Testis (tissue), 3 donors: Measurements from ENCODE around the gene WNK1. TPM values are rescaled to one million over a fixed set of nuclear protein-coding genes. Genes with fewer than 3 reads are reported as not detected.
"Not testable (repeated sequence)": the region's sequence is repeated elsewhere in the genome, so short reads cannot be mapped to it uniquely, and the experiment has no call there.

Experiments used
- DNase-seq: peaks from one replicate; pipeline ENCODE4 v3.0.0-alpha.2; 2019
- H3K27ac ChIP-seq, 2 donors: fragments of 200-600 bp; sonication (generic); one replicate each; pipeline ENCODE4 v1.5.1; 2019
- H3K27me3 ChIP-seq: fragments of 200-600 bp; sonication (generic); one replicate; pipeline ENCODE4 v1.5.1; 2019
- H3K36me3 ChIP-seq: fragments of 200-600 bp; sonication (generic); one replicate; pipeline ENCODE4 v1.5.1; 2017; ENCODE audit warnings: low read depth; ENCODE audit errors: missing control alignments
- H3K4me1 ChIP-seq: fragments of 200-600 bp; sonication (generic); one replicate; pipeline ENCODE4 v1.5.1; 2019
- H3K4me3 ChIP-seq, 2 donors: fragments of 200-600 bp; sonication (generic); one replicate each; pipeline ENCODE4 v1.5.1; 2017 to 2019
- H3K9me3 ChIP-seq: fragments of 200-600 bp; sonication (generic); one replicate; pipeline ENCODE4 v1.5.1; 2017
- CTCF ChIP-seq, 3 experiments: fragments of 450-650 bp in 2 of 3; fragments of 200-600 bp in 1 of 3; sonication (generic) in 1 of 3; IDR thresholded peaks; one replicate each; pipeline ENCODE4 v1.5.1; 2016 to 2019; ENCODE audit warnings: antibody characterized with exemption in 3 of 3, mild to moderate bottlenecking in 2 of 3, moderate library complexity in 1 of 3
- POLR2A ChIP-seq: fragments of 450-650 bp; IDR thresholded peaks from one replicate; pipeline ENCODE4 v1.6.1; 2017; ENCODE audit warnings: antibody characterized with exemption, mild to moderate bottlenecking, moderate library complexity
- WGBS, 2 donors: methylation state at CpG; one replicate each; pipeline ENCODE4 v1.1.5; 2018; 5-methylcytosine and 5-hydroxymethylcytosine counted together
- intact Hi-C: fragments of 100-400 bp; cut with DNase I; formaldehyde crosslinking; loops from one replicate; pipeline ENCODE4 v1.15.1; 2023; ENCODE audit warnings: low total_unique reads
- polyA plus RNA-seq: library from polyadenylated mRNA; stranded (reverse); fragments of 350-450 nt; fragmentation: Illumina TruSeq; extraction: RNeasy Lipid Tissue Mini Kit (QIAGEN cat#74804); gene quantifications from one replicate; pipeline ENCODE4 v1.2.3, GENCODE V29; 2014; ENCODE audit warnings: low read depth, low replicate concordance; ENCODE audit not compliant: insufficient read depth
- total RNA-seq, 2 donors: library from RNA; depleted of rRNA; stranded (reverse); fragments of >200 nt; gene quantifications; one replicate each; pipeline ENCODE4 v1.2.3, GENCODE V29; 2016

The WNK1 gene
- total and polyA plus RNA-seq, 3 donors from 2014 or later: 152 to 276 (median 259) TPM

- no peak overlapping the region for H3K27ac ChIP-seq
- intact Hi-C loops: no loop called here
Observed at GRCh38 chr12:848882-849527, 96.6 kb downstream of the WNK1 start.

GRCh38 chr12:849733-850437 lies 97.5 kb downstream of the WNK1 start:
- H3K27ac ChIP-seq, H3K27me3 ChIP-seq, H3K9me3 ChIP-seq, H3K36me3 ChIP-seq, DNase-seq, intact Hi-C loops, H3K4me3 ChIP-seq: not testable (repeated sequence)
- 83 to 91% methylated on average over 3 of the region's 4 CpGs for WGBS, 2 donors
- H3K4me1 ChIP-seq: peaks cover 14% of the 10 kb centered on the region

More at GRCh38 chr12:848882-849527, 96.6 kb downstream of the WNK1 start:
- no peaks in the 10 kb centered on the region for H3K36me3 ChIP-seq
- TF ChIP-seq POLR2A: no peak
- no peak for TF ChIP-seq CTCF (IDR thresholded peaks at IDR 0.05)
- no peaks in the 10 kb centered on the region for H3K9me3 ChIP-seq
- WGBS, 2 donors: 68 to 81% methylated on average over 2 of the region's 2 CpGs
- DNase-seq: no peak
- no peaks in the 10 kb centered on the region for H3K27me3 ChIP-seq
- peaks cover 14% of the 10 kb centered on the region for H3K4me1 ChIP-seq
- no peak overlapping the region for H3K4me3 ChIP-seq

DNA sequence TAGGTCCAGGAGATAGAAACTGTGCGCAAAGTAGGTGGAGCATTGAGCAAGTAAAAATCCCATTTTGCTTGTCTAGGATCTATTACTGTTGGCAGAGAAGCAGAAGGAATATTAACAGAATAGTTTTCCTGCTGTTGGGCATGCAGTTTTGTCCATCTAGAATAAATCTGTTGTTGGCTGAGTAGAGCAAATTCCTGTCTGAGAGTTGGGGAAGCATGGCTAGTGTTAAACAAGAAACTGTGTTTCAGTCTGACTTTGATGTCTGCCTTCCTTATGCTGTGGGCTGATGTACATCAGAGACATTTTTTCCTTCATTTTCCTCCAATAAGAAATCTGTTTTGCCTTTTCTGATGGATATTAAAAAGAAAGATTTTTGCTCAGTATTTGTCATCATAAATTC lies 99.0 kb downstream of the WNK1 start:
- TF ChIP-seq POLR2A (no peak), CTCF (IDR thresholded peaks at IDR 0.05) (no peak)
- Histone ChIP-seq H3K9me3 (no peaks in the 10 kb centered on the region), H3K36me3 (no peaks in the 10 kb centered on the region), H3K4me1 (peaks cover 14% of the 10 kb centered on the region), H3K4me3 (no peak overlapping the region), H3K27ac (no peak overlapping the region), H3K27me3 (no peaks in the 10 kb centered on the region)
- 91 to 100% methylated on average over 1 of the region's 1 CpG for WGBS, 2 donors
- no peak for DNase-seq
- intact Hi-C loops: no loop called here

DNA sequence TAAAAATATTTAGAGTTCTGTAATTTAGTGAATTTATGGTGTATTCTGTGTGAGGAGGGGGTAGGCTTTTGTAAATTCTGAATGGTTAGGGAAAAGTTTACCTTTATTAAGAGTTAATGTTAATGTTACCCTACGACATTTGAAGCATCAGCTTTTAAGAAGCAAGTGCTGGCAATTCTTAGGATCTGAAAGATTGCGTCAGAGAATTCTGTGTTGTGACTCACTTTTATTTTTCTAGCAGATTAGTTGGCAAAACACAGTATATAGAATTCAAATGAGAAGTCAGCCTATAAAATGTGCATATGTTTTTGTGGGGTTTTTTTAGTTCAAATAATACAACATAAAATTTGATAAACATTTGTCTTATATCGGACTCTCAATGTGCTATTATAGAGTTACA lies 99.5 kb downstream of the WNK1 start:
- Histone ChIP-seq H3K4me1 (peaks cover 14% of the 10 kb centered on the region), H3K4me3 (no peak overlapping the region)
- 66 to 82% methylated on average over 3 of the region's 3 CpGs for WGBS, 2 donors

DNA sequence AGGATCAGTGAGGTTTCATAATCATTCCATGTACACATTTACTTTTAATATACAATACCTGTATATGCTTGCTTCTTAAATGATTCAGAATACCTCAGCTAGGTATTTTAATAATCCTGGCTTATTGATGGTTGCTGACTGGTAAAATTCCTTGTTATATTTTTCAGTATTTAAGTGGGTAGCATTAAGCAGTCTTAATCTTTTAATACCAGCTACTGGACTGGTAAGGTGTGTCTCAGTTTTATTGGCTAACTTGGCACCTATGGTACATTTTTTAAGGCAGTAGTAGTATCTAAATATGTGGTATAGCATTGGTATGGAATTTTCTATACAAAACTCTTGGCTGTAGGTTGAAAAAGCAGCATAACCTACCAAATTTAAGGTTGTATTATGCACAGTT lies 100.5 kb downstream of the WNK1 start:
- no peak overlapping the region for H3K4me3 ChIP-seq
- TF ChIP-seq POLR2A (no peak), CTCF (IDR thresholded peaks at IDR 0.05) (no peak)
- H3K9me3 ChIP-seq: no peaks in the 10 kb centered on the region
- H3K4me1 ChIP-seq: peaks cover 14% of the 10 kb centered on the region
- no peaks in the 10 kb centered on the region for H3K27me3 ChIP-seq
- no peaks in the 10 kb centered on the region for H3K36me3 ChIP-seq
- no peak for DNase-seq
- no peak overlapping the region for H3K27ac ChIP-seq
- intact Hi-C loops: no loop called here

More for the DNA sequence above, 99.5 kb downstream of the WNK1 start:
- TF ChIP-seq CTCF (IDR thresholded peaks at IDR 0.05) (no peak), POLR2A (no peak)
- DNase-seq: no peak
- H3K36me3 ChIP-seq: no peaks in the 10 kb centered on the region
- intact Hi-C loops: no loop called here
- no peak overlapping the region for H3K27ac ChIP-seq
- no peaks in the 10 kb centered on the region for H3K9me3 ChIP-seq
- no peaks in the 10 kb centered on the region for H3K27me3 ChIP-seq
